CMK (cell line): Measurements from ENCODE around the gene NDUFB3.

Experiments
- DNase-seq: peaks from one replicate; pipeline ENCODE4 v3.0.0-alpha.2; 2010; ENCODE audit warnings: low read depth

Gene NDUFB3

DNA sequence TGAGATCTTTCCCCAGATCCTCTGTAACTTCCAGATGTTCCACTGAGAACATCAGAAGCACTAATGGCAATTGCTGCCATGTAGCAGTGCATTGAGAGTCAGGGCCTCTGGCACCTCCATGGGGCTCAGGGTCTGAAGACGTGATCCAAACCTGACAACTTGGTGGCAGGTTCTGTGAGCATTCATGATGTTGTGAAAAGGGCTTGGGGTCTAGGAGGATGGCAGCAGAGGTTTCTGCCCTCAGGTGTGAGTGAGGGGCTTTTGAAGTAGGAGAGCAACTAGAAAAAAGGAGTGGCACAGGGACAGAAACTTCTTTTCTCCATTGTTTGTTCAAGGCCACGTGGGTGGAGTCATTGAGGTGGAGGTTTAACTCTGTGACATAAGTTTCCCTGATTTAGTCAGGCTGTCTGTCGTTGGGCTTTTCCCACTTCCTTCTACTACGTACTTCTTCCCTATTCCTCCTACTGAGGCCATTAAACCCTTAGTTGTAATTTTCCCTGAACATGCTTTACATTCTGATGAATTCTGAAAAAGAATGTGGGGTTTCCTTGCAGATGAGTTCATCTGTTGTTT is 57.2 kb downstream of the NDUFB3 start:
- no peak for DNase-seq

GRCh38 chr2:201130524-201131186 is 58.9 kb downstream of the NDUFB3 start:
- DNase-seq, result no peak

DNA sequence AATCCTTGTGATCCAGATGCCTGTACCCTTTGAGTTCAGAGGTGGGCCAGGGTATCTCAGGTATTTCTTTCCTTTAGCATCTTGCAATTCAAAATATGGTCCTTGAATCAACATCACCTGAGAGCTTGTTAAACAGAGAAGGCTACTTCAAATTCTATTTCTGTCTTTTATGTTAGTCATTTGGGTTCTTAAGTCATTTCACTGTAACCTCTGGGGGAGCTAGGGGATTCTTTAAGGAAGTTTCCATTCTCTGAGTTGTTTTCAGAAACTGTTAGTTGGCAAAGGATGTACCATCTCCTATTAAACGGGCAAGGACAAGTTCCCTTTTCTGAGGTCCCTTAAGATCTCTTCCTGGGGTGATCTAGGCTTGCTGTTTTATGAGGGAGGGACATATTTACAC is 60.7 kb downstream of the NDUFB3 start:
- no peak for DNase-seq
